A673 (cell line): ENCODE data around the gene HMOX2.

Experiments used
- EZH2 ChIP-seq: fragments of 200-600 bp; sonication (generic); IDR thresholded peaks from 2 replicates; pipeline ENCODE4 v1.6.1; 2017; ENCODE audit warnings: borderline replicate concordance, low read depth, mild to moderate bottlenecking, mixed read lengths, antibody characterized with exemption, low read length; ENCODE audit not compliant: poor library complexity, severe bottlenecking
- TF ChIP-seq, protein P1 (sequence below): fragments of 300-800, 200-600 bp; sonication (generic); conservative IDR thresholded peaks from 2 replicates; pipeline ENCODE4 v1.5.1; 2017; ENCODE audit warnings: low read depth, mild to moderate bottlenecking, antibody characterized with exemption, low read length, moderate library complexity, mixed read lengths

DNA sequence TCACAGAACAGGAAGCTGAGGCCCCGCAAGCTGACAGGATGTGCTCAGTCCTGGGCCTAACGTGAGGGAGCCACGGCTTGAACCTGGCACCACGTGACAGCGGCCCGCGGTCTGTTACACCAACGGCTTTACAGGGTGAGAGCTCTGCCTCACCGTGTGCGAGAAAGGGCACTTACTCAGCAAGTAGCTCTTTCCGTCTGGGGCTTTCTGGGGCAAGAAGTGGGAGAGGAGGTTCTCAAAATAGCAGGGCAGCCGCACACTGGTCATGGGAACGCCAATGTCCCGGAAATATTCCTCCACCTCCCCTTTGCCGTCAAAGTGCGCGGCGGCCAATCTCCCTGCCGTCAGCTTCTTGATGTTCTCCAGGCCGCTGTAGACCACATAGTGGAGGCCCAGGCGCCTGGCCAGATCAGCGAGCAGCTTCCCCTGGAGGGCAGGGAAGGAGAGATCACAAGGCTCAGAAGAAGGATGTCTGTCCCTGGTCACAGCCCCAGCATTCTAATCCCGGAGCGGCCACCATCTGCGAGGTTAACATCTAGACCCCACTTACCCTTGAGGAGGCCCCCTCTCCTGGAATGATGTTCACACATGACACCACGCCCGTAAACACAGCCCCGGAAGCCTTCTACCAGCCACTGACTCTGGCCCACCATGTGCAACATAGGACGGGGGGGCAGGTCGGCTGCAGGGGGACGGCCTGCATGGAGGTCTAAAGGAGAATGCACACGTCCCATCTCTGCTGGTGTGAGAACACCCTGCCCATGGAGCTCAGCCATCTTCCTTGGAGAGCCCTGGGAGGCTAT, 10.0 kb upstream of the HMOX2 start:
- TF ChIP-seq, protein P1, sequence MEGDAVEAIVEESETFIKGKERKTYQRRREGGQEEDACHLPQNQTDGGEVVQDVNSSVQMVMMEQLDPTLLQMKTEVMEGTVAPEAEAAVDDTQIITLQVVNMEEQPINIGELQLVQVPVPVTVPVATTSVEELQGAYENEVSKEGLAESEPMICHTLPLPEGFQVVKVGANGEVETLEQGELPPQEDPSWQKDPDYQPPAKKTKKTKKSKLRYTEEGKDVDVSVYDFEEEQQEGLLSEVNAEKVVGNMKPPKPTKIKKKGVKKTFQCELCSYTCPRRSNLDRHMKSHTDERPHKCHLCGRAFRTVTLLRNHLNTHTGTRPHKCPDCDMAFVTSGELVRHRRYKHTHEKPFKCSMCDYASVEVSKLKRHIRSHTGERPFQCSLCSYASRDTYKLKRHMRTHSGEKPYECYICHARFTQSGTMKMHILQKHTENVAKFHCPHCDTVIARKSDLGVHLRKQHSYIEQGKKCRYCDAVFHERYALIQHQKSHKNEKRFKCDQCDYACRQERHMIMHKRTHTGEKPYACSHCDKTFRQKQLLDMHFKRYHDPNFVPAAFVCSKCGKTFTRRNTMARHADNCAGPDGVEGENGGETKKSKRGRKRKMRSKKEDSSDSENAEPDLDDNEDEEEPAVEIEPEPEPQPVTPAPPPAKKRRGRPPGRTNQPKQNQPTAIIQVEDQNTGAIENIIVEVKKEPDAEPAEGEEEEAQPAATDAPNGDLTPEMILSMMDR, result no peak
- no peak for TF ChIP-seq EZH2
